PC-3 (cell line): ENCODE measurements around the gene SCAPER. TPM values are rescaled to one million over a fixed set of nuclear protein-coding genes. Genes with fewer than 3 reads are reported as not detected.

Experiments
- ATAC-seq: fragments of 200-7000 bp; cut with Tn5 transposase; 2 replicates; pipeline ENCODE4 v1.9.1; 2020; ENCODE audit warnings: mild to moderate bottlenecking, moderate library complexity
- BruUV-seq: library from RNA; stranded (reverse); fragments of 400-500 nt; replicated peaks from 2 replicates; lab custom pipeline; 2021; lab: Mats Ljungman, UMichigan
- CTCF ChIA-PET: fragments of 300-600 bp; sonication (Branson Sonifier 250); formaldehyde crosslinking; loops from one replicate; lab custom pipeline; 2022; ENCODE audit warnings: antibody characterized with exemption; lab: Charles Lee
- POLR2A ChIA-PET: fragments of 300-600 bp; sonication (Branson Sonifier 250); formaldehyde crosslinking; loops from one replicate; lab custom pipeline; 2022; ENCODE audit warnings: antibody characterized with exemption; ENCODE audit not compliant: unreplicated experiment; lab: Charles Lee
- DNase-seq: peaks from one replicate; pipeline ENCODE4 v3.0.0-alpha.2; 2015
- H2AFZ ChIP-seq: fragments of 300-600 bp; sonication (generic); 2 replicates; pipeline ENCODE4 v1.6.0; 2016; ENCODE audit warnings: antibody characterized with exemption, low read length
- H3F3A ChIP-seq: fragments of 300-600 bp; sonication (generic); one replicate; pipeline ENCODE4 v1.6.0; 2017; ENCODE audit warnings: antibody characterized with exemption, low read length, control low read depth, mild to moderate bottlenecking; ENCODE audit not compliant: unreplicated experiment
- H3K27ac ChIP-seq: fragments of 300-600 bp; sonication (generic); 2 replicates; pipeline ENCODE4 v1.5.1; 2016; ENCODE audit warnings: mild to moderate bottlenecking, low read length
- H3K27me3 ChIP-seq: fragments of 300-600 bp; sonication (generic); 2 replicates; pipeline ENCODE4 v1.6.1; 2016; ENCODE audit warnings: low read length, mixed read lengths
- H3K36me3 ChIP-seq: fragments of 300-600 bp; sonication (generic); 2 replicates; pipeline ENCODE4 v1.6.1; 2016; ENCODE audit warnings: low read depth, mixed run types, low read length, mixed read lengths
- H3K4me1 ChIP-seq: fragments of 300-600 bp; sonication (generic); 2 replicates; pipeline ENCODE4 v1.5.1; 2016; ENCODE audit warnings: low read length; ENCODE audit not compliant: insufficient read depth
- H3K4me2 ChIP-seq: fragments of 300-600 bp; sonication (generic); 2 replicates; pipeline ENCODE4 v1.6.0; 2016; ENCODE audit warnings: low read length
- H3K4me3 ChIP-seq: fragments of 300-600 bp; sonication (generic); 2 replicates; pipeline ENCODE4 v1.5.1; 2016; ENCODE audit warnings: mild to moderate bottlenecking, low read length, mixed read lengths
- H3K79me2 ChIP-seq: fragments of 300-600 bp; sonication (generic); 2 replicates; pipeline ENCODE4 v1.6.1; 2017; ENCODE audit warnings: low read length, mixed read lengths
- H3K9ac ChIP-seq: fragments of 300-600 bp; sonication (generic); 2 replicates; pipeline ENCODE4 v1.6.0; 2016; ENCODE audit warnings: mild to moderate bottlenecking, low read length
- H3K9me2 ChIP-seq: fragments of 300-600 bp; sonication (generic); replicated peaks from 2 replicates; pipeline ENCODE4 v1.6.1; 2016; ENCODE audit warnings: mixed run types, low read length, mixed read lengths
- H3K9me3 ChIP-seq: fragments of 300-600 bp; sonication (generic); 2 replicates; pipeline ENCODE4 v1.6.1; 2016; ENCODE audit warnings: low read length, mixed read lengths
- H4K20me1 ChIP-seq: fragments of 300-600 bp; sonication (generic); 2 replicates; pipeline ENCODE4 v1.6.1; 2016; ENCODE audit warnings: low read length, mixed read lengths
- CTCF ChIP-seq: fragments of 300-600 bp; sonication (generic); conservative IDR thresholded peaks from 2 replicates; pipeline ENCODE4 v1.5.1; 2017; ENCODE audit warnings: antibody characterized with exemption, low read depth, mild to moderate bottlenecking, low read length
- EZH2 ChIP-seq: fragments of 300-600 bp; sonication (generic); IDR thresholded peaks from one replicate; pipeline ENCODE4 v1.6.1; 2017; ENCODE audit warnings: antibody characterized with exemption, mild to moderate bottlenecking, low read length; ENCODE audit not compliant: unreplicated experiment
- EZH2phosphoT487 ChIP-seq: fragments of 300-600 bp; sonication (generic); IDR thresholded peaks from 2 replicates; pipeline ENCODE4 v1.6.1; 2018; ENCODE audit warnings: mild to moderate bottlenecking, antibody characterized with exemption, low read length, borderline replicate concordance
- intact Hi-C: fragments of 100-400 bp; cut with micrococcal nuclease; formaldehyde crosslinking; loops from 2 replicates; pipeline ENCODE4 v1.9.0; 2023
- total RNA-seq: library from RNA; depleted of rRNA; stranded (reverse); fragments of >200 nt; gene quantifications from 2 replicates; pipeline ENCODE4 v1.2.3, GENCODE V29; 2014

The SCAPER gene
- total RNA-seq, 1 experiment from 2014 or later = 6.0 TPM

GRCh38 chr15:76614725-76615124, 290.4 kb downstream of the SCAPER start:
- no peak for DNase-seq
- H3F3A ChIP-seq = no peaks in the 10 kb centered on the region
- BruUV-seq = no TSS peak
- no peak overlapping the region for H2AFZ ChIP-seq
- H3K36me3 ChIP-seq = no peaks in the 10 kb centered on the region
- no peak overlapping the region for H3K4me2 ChIP-seq
- H3K27ac ChIP-seq = no peak overlapping the region
- no peaks in the 10 kb centered on the region for H3K79me2 ChIP-seq
- no peaks in the 10 kb centered on the region for H3K27me3 ChIP-seq
- intact Hi-C loops = no loop called here
- no peaks in the 10 kb centered on the region for H3K9me3 ChIP-seq
- H3K4me1 ChIP-seq = no peaks in the 10 kb centered on the region
- TF ChIP-seq CTCF = no peak
- no peak for TF ChIP-seq EZH2
- TF ChIP-seq EZH2phosphoT487 = no peak
- H3K9me2 ChIP-seq = no peaks in the 10 kb centered on the region
- no peak for ATAC-seq
- no peaks in the 10 kb centered on the region for H4K20me1 ChIP-seq
- POLR2A ChIA-PET = no interaction called here
- H3K4me3 ChIP-seq = no peak overlapping the region
- no peak overlapping the region for H3K9ac ChIP-seq
- CTCF ChIA-PET = no interaction called here

- ChIA-PET CTCF (no interaction called here), POLR2A (no interaction called here)
- TF ChIP-seq CTCF (no peak), EZH2 (no peak), EZH2phosphoT487 (no peak)
- intact Hi-C loops = no loop called here
- no peak overlapping the region for H3K4me3 ChIP-seq
- BruUV-seq = no TSS peak
- H4K20me1 ChIP-seq = no peaks in the 10 kb centered on the region
- H3K9me2 ChIP-seq = no peaks in the 10 kb centered on the region
- no peaks in the 10 kb centered on the region for H3K79me2 ChIP-seq
- ATAC-seq (no peak), DNase-seq (no peak)
- H2AFZ ChIP-seq = no peak overlapping the region
- no peaks in the 10 kb centered on the region for H3K27me3 ChIP-seq
- H3K4me1 ChIP-seq = no peaks in the 10 kb centered on the region
- no peaks in the 10 kb centered on the region for H3K9me3 ChIP-seq
- no peaks in the 10 kb centered on the region for H3K36me3 ChIP-seq
- H3F3A ChIP-seq = no peaks in the 10 kb centered on the region
- H3K4me2 ChIP-seq = no peak overlapping the region
- no peak overlapping the region for H3K9ac ChIP-seq
- H3K27ac ChIP-seq = no peak overlapping the region
Observed at GRCh38 chr15:76588811-76589747, 316.1 kb downstream of the SCAPER start.

DNA sequence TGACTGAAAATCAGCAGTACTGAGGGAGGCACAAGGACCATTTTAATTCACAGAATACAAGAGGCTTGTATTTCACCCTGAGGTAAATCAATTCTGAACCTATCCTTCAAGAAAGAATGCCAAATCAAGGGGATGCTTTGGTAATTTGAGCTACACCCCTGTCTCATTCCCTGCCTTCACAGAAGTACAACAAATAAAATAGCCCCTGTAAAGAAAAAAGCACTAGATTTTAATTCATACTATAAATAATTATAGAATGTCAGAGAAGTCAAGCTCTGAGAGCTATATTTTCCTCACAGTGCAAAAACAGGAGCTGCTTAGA, 319.6 kb downstream of the SCAPER start:
- Histone ChIP-seq H3K4me3 (no peak overlapping the region), H3K79me2 (no peaks in the 10 kb centered on the region), H3K36me3 (0 out of 2 replicates have a peak, but pooled peaks cover 2% of the 10 kb centered on the region), H2AFZ (no peak overlapping the region), H3K27me3 (no peaks in the 10 kb centered on the region), H3K9me3 (no peaks in the 10 kb centered on the region), H3K4me1 (no peaks in the 10 kb centered on the region), H3K27ac (no peak overlapping the region), H3K9ac (no peak overlapping the region), H3F3A (no peaks in the 10 kb centered on the region), H3K9me2 (no peaks in the 10 kb centered on the region), H3K4me2 (no peak overlapping the region), H4K20me1 (no peaks in the 10 kb centered on the region)
- ChIA-PET CTCF (no interaction called here), POLR2A (no interaction called here)
- no TSS peak for BruUV-seq
- no peak for DNase-seq
- no peak for ATAC-seq
- TF ChIP-seq EZH2phosphoT487 (no peak), EZH2 (no peak), CTCF (no peak)
- intact Hi-C loops = no loop called here
